H9 (cell line): ENCODE results near the gene CTDNEP1. TPM values are rescaled to one million over a fixed set of nuclear protein-coding genes. Genes with fewer than 3 reads are reported as not detected.
A peak's percentile ranks its signal among the peaks of the same experiment; 100 is the strongest.

ENCODE experiments used
- DNase-seq: peaks from one replicate; pipeline ENCODE4 v3.0.0-alpha.2; 2017
- H2AFZ ChIP-seq: one replicate; pipeline ENCODE4 v1.6.1; 2013; ENCODE audit warnings: mild to moderate bottlenecking, low read length, control low read depth, moderate library complexity
- H2AK5ac ChIP-seq: 2 replicates; pipeline ENCODE4 v1.6.1; 2013; ENCODE audit warnings: low read length, control low read depth, mixed read lengths; ENCODE audit not compliant: insufficient read length
- H2BK120ac ChIP-seq: one replicate; pipeline ENCODE4 v1.6.1; 2013; ENCODE audit warnings: low read depth, mild to moderate bottlenecking, low read length, control low read depth, inconsistent platforms; ENCODE audit not compliant: poor library complexity, severe bottlenecking
- H2BK12ac ChIP-seq: 2 replicates; pipeline ENCODE4 v1.6.1; 2013; ENCODE audit warnings: low read length, control low read depth, mixed read lengths, low read depth; ENCODE audit not compliant: insufficient read length
- H2BK15ac ChIP-seq: 2 replicates; pipeline ENCODE4 v1.6.1; 2013; ENCODE audit warnings: low read depth, low read length, control low read depth
- H2BK20ac ChIP-seq: one replicate; pipeline ENCODE4 v1.6.1; 2013; ENCODE audit warnings: low read depth, mild to moderate bottlenecking, low read length, control low read depth, inconsistent platforms; ENCODE audit not compliant: poor library complexity, severe bottlenecking
- H2BK5ac ChIP-seq: 2 replicates; pipeline ENCODE4 v1.6.1; 2013; ENCODE audit warnings: low read length, control low read depth, mixed read lengths; ENCODE audit not compliant: insufficient read length
- H3K14ac ChIP-seq: 2 replicates; pipeline ENCODE4 v1.6.1; 2013; ENCODE audit warnings: low read length, control low read depth; ENCODE audit not compliant: insufficient read depth
- H3K18ac ChIP-seq: 2 replicates; pipeline ENCODE4 v1.6.1; 2013; ENCODE audit warnings: low read depth, mild to moderate bottlenecking, mixed read lengths, low read length, control low read depth; ENCODE audit not compliant: insufficient read length
- H3K23ac ChIP-seq: 2 replicates; pipeline ENCODE4 v1.6.1; 2013; ENCODE audit warnings: low read length, control low read depth, mixed read lengths, low read depth; ENCODE audit not compliant: insufficient read length
- H3K23me2 ChIP-seq: 2 replicates; pipeline ENCODE4 v1.6.1; 2013; ENCODE audit warnings: low read depth, mild to moderate bottlenecking, mixed read lengths, low read length, control low read depth; ENCODE audit not compliant: insufficient read length, poor library complexity, severe bottlenecking
- H3K27ac ChIP-seq: 2 replicates; pipeline ENCODE4 v1.5.1; 2013; ENCODE audit warnings: low read length, control low read depth, mixed read lengths, low read depth; ENCODE audit not compliant: insufficient read length
- H3K27me3 ChIP-seq: 2 replicates; pipeline ENCODE4 v1.6.1; 2013; ENCODE audit warnings: low read length, control low read depth, inconsistent platforms; ENCODE audit not compliant: insufficient read depth
- H3K4ac ChIP-seq: 2 replicates; pipeline ENCODE4 v1.6.1; 2013; ENCODE audit warnings: low read depth, mild to moderate bottlenecking, control low read depth, inconsistent platforms, low read length, moderate library complexity
- H3K4me1 ChIP-seq: 2 replicates; pipeline ENCODE4 v1.6.1; 2013; ENCODE audit warnings: low read length, control low read depth, inconsistent platforms; ENCODE audit not compliant: insufficient read depth
- H3K4me2 ChIP-seq: 2 replicates; pipeline ENCODE4 v1.6.1; 2013; ENCODE audit warnings: low read length, control low read depth, mixed read lengths; ENCODE audit not compliant: insufficient read length, insufficient read depth
- H3K56ac ChIP-seq: 2 replicates; pipeline ENCODE4 v1.6.1; 2013; ENCODE audit warnings: low read depth, mild to moderate bottlenecking, mixed read lengths, low read length, control low read depth; ENCODE audit not compliant: insufficient read length
- H3K79me1 ChIP-seq: 2 replicates; pipeline ENCODE4 v1.6.1; 2013; ENCODE audit warnings: low read depth, mild to moderate bottlenecking, moderate library complexity, low read length, control low read depth, inconsistent platforms; ENCODE audit not compliant: insufficient read depth, poor library complexity, severe bottlenecking
- H3K79me2 ChIP-seq: 2 replicates; pipeline ENCODE4 v1.6.1; 2013; ENCODE audit warnings: low read length, control low read depth, inconsistent platforms; ENCODE audit not compliant: insufficient read depth
- H3K9ac ChIP-seq: 2 replicates; pipeline ENCODE4 v1.6.1; 2013; ENCODE audit warnings: low read length, control low read depth, mixed read lengths; ENCODE audit not compliant: insufficient read length; ENCODE audit errors: extremely low read depth
- H3K9me3 ChIP-seq: one replicate; pipeline ENCODE4 v1.6.1; 2013; ENCODE audit warnings: low read depth, low read length, inconsistent platforms; ENCODE audit not compliant: control insufficient read depth
- H3T11ph ChIP-seq: one replicate; pipeline ENCODE4 v1.6.1; 2013; ENCODE audit warnings: mild to moderate bottlenecking, low read length, control low read depth, inconsistent platforms
- H4K20me1 ChIP-seq: one replicate; pipeline ENCODE4 v1.6.1; 2013; ENCODE audit not compliant: control insufficient read depth, insufficient read length, insufficient read depth
- H4K5ac ChIP-seq: 2 replicates; pipeline ENCODE4 v1.6.1; 2013; ENCODE audit warnings: low read depth, mild to moderate bottlenecking, mixed read lengths, low read length, control low read depth; ENCODE audit not compliant: insufficient read length
- H4K8ac ChIP-seq: replicated peaks from 2 replicates; pipeline ENCODE4 v1.6.1; 2013; ENCODE audit warnings: low read length, control low read depth, mixed read lengths, low read depth; ENCODE audit not compliant: insufficient read length
- H4K91ac ChIP-seq: 2 replicates; pipeline ENCODE4 v1.6.1; 2013; ENCODE audit warnings: low read depth, mild to moderate bottlenecking, moderate library complexity, mixed read lengths, low read length, control low read depth; ENCODE audit not compliant: insufficient read length
- H3K27ac Mint-ChIP-seq, 3 experiments: 2 replicates in 2 of 3; 3 replicates in 1 of 3; pipeline ENCODE4 v1.8.0; 2020 to 2021; ENCODE audit warnings: mixed read lengths in 3 of 3, mild to moderate bottlenecking in 1 of 3, moderate library complexity in 1 of 3
- H3K27me3 Mint-ChIP-seq: 2 replicates; pipeline ENCODE4 v1.8.0; 2021; ENCODE audit warnings: low read depth, mild to moderate bottlenecking, moderate library complexity, mixed read lengths
- H3K36me3 Mint-ChIP-seq, 3 experiments: 2 replicates in 2 of 3; 3 replicates in 1 of 3; pipeline ENCODE4 v1.8.0; 2020 to 2021; ENCODE audit warnings: low read depth in 3 of 3, mixed read lengths in 3 of 3; ENCODE audit not compliant: insufficient read depth in 1 of 3
- H3K4me1 Mint-ChIP-seq, 2 experiments: 2 replicates each; pipeline ENCODE4 v1.8.0; 2020; ENCODE audit warnings: mixed read lengths in 2 of 2
- H3K4me3 Mint-ChIP-seq, 2 experiments: 2 replicates in 1 of 2; 3 replicates in 1 of 2; pipeline ENCODE4 v1.8.0; 2020 to 2021; ENCODE audit warnings: mild to moderate bottlenecking in 2 of 2, mixed read lengths in 2 of 2, moderate library complexity in 1 of 2
- H3K9me3 Mint-ChIP-seq, 2 experiments: 2 replicates in 1 of 2; 3 replicates in 1 of 2; pipeline ENCODE4 v1.8.0; 2020; ENCODE audit warnings: mild to moderate bottlenecking in 2 of 2, mixed read lengths in 2 of 2, moderate library complexity in 1 of 2
- WGBS: extraction: QIAGEN DNeasy Blood & Tissue Kit; methylation state at CpG from one replicate; pipeline ENCODE4 v1.1.7; 2013; ENCODE audit warnings: missing lambda C conversion rate, low lambda C conversion rate, mixed read lengths; ENCODE audit not compliant: insufficient read length; ENCODE audit errors: extremely low coverage; 5-methylcytosine and 5-hydroxymethylcytosine counted together
- total RNA-seq: library from RNA; stranded (reverse); gene quantifications from 2 replicates; pipeline ENCODE4 v1.2.1, GENCODE V29; 2021
- TF ChIP-seq, protein P1 (sequence below): fragments of 200-600 bp; sonication (generic); conservative IDR thresholded peaks from 3 replicates; pipeline ENCODE4 v1.8.0; 2021; ENCODE audit warnings: antibody characterized with exemption, mild to moderate bottlenecking

Gene CTDNEP1
- total RNA-seq, 1 experiment from 2014 or later = 134 TPM

- no peaks in the 10 kb centered on the region for H3K79me2 ChIP-seq
- H3K4ac ChIP-seq = no peak overlapping the region
- H2BK20ac ChIP-seq = no peak overlapping the region
- H3K23me2 ChIP-seq = peaks cover 5% of the 10 kb centered on the region
- no peak overlapping the region for H2AFZ ChIP-seq
- H3K27me3 ChIP-seq = no peaks in the 10 kb centered on the region
- no peaks in the 10 kb centered on the region for H4K20me1 ChIP-seq
- H2BK12ac ChIP-seq = no peak overlapping the region
- no peak overlapping the region for H4K91ac ChIP-seq
- TF ChIP-seq, protein P1, sequence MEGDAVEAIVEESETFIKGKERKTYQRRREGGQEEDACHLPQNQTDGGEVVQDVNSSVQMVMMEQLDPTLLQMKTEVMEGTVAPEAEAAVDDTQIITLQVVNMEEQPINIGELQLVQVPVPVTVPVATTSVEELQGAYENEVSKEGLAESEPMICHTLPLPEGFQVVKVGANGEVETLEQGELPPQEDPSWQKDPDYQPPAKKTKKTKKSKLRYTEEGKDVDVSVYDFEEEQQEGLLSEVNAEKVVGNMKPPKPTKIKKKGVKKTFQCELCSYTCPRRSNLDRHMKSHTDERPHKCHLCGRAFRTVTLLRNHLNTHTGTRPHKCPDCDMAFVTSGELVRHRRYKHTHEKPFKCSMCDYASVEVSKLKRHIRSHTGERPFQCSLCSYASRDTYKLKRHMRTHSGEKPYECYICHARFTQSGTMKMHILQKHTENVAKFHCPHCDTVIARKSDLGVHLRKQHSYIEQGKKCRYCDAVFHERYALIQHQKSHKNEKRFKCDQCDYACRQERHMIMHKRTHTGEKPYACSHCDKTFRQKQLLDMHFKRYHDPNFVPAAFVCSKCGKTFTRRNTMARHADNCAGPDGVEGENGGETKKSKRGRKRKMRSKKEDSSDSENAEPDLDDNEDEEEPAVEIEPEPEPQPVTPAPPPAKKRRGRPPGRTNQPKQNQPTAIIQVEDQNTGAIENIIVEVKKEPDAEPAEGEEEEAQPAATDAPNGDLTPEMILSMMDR = no peak
- no peak overlapping the region for H3K9ac ChIP-seq
- H3K23ac ChIP-seq = no peak overlapping the region
- H3K27ac ChIP-seq = no peak overlapping the region
- H2BK15ac ChIP-seq = no peak overlapping the region
- H3K14ac ChIP-seq = no peak overlapping the region
- no peak overlapping the region for H4K5ac ChIP-seq
- Mint-ChIP-seq H3K9me3 (no peaks in the 10 kb centered on the region; a peak in 1 of 5 replicates), H3K27me3 (peaks cover 1% of the 10 kb centered on the region; the same call in 1 of the 2 replicates), H3K4me1 (peaks cover 34% of the 10 kb centered on the region in 2 experiments), H3K4me3 (peak overlapping the region in 1 of 2 experiments; percentile 97; a peak in 2 of 5 replicates), H3K36me3 (peaks cover 17 to 63% (median 52%) of the 10 kb centered on the region in 3 experiments; a peak in 6 of 7 replicates), H3K27ac (peak overlapping the region in 1 of 3 experiments; percentile 53; a peak in 1 of 7 replicates)
- H3K18ac ChIP-seq = no peak overlapping the region
- H3K4me1 ChIP-seq = no peaks in the 10 kb centered on the region
- H3K79me1 ChIP-seq = no peaks in the 10 kb centered on the region
- H3K4me2 ChIP-seq = no peak overlapping the region
- no CpG with 5 or more reads among the region's 15 CpGs for WGBS
- no peak overlapping the region for H3T11ph ChIP-seq
- no peak overlapping the region for H2AK5ac ChIP-seq
- no peak overlapping the region for H2BK5ac ChIP-seq
- H4K8ac ChIP-seq = no peak overlapping the region
- H3K56ac ChIP-seq = no peak overlapping the region
- H3K9me3 ChIP-seq = no peaks in the 10 kb centered on the region
- DNase-seq = peak; percentile 21
- H2BK120ac ChIP-seq = no peak overlapping the region
Observed at GRCh38 chr17:7222093-7222971, 29.2 kb downstream of the CTDNEP1 start.
